HG03139 (cell line): Measurements from ENCODE around the gene FCRL5.
"Not testable (repeated sequence)": the region's sequence is repeated elsewhere in the genome, so short reads cannot be mapped to it uniquely, and the experiment has no call there.

ENCODE experiments used
- ATAC-seq: cut with Tn5 transposase; IDR thresholded peaks from one replicate; pipeline ENCODE4 v1.9.1; 2021; ENCODE audit not compliant: unreplicated experiment

FCRL5 gene

DNA sequence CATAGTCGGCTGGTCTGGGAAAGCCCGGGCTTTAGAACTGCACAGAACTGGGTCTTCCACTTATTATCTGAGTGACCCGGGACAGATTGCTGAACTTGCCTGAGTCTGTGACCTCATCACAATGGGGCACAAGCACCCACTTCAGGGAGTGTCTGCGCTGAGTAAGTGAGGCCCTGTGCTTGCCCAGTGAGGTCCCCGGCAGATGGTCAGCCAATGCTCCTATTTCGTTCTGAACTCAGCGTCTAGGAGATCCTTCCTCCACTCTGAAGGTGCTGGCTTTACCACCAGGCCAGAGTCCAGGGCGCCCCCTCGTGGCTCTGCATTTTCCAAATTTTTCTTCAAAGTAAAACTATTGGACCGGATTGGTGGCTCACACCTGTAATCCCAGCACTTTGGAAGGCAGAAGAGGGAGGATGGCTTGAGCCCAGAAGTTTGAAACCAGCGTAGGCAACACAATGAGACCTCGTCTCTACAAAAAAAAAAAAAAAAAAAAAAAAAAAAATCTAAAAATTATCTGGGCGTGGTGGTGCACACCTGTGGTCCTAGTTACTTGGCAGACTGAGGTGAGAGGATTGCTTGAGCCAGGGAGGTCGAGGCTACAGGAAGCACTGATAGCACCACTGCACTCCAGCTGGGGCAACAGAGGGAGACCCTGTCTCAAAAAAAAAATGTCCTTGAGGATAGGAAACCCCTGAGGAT, 61.7 kb downstream of the FCRL5 start:
- ATAC-seq, result no peak

- ATAC-seq, result no peak
Measured at GRCh38 chr1:157488156-157488555, 64.2 kb downstream of the FCRL5 start.

DNA sequence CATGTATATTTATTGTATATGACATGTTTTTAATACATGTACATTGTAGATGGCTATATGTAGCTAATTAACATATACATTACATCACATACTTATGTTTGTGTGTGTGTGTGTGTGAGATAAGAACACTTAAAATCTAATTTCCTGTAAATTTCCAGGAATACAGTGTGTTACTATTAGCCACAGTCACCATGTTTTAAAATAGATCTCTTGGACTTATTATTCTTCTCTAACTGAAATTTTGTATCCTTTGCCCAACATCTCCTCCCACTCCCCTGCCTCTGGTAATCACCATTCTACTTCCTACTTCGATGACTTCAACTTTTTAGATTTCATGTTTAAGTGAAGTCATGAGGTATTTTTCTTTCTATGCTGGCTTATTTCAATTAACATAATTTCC, 64.8 kb downstream of the FCRL5 start:
- ATAC-seq, result no peak

DNA sequence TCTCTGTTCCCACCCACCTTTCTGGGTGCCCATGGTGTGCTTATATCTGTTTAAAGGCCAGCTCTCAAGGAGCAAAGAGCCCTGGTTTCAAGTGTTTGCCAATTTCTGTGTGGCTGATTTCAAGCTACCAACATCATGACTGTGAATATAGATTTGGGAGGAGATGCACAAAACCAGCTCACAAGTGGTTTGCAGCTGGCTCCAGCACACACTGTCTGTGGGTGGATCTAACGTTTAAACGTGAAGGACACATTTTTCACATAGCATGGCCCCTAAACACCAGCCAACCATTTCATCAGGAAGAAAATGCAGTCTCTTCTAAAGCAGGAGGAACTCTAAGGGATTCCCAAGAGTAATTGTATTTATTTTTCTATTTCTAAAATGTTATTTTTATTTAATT, 65.2 kb downstream of the FCRL5 start:
- no peak for ATAC-seq

- not testable (repeated sequence) for ATAC-seq
Measured at GRCh38 chr1:157486400-157486799, 65.9 kb downstream of the FCRL5 start.

DNA sequence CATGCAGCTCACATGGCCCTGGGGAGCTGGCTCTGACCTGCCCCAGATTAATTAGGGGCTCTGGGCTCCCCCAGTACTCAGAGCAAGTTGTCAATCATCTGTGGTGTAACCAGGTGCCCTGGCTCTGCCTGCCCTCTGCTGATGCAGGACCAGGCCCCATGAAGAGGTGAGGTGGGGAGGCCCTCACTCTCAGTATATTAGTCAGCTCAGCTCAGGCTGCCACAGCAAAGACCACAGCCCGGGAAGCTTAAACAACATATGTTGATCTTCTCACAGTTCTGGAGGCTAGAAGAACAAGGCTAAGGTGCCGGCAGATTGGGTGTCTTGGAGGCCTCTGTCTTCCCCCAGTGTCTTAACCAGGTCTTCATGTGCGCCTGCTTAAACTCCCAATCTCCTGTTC, 66.5 kb downstream of the FCRL5 start:
- ATAC-seq, result no peak

GRCh38 chr1:157484573-157484972, 67.7 kb downstream of the FCRL5 start:
- no peak for ATAC-seq

DNA sequence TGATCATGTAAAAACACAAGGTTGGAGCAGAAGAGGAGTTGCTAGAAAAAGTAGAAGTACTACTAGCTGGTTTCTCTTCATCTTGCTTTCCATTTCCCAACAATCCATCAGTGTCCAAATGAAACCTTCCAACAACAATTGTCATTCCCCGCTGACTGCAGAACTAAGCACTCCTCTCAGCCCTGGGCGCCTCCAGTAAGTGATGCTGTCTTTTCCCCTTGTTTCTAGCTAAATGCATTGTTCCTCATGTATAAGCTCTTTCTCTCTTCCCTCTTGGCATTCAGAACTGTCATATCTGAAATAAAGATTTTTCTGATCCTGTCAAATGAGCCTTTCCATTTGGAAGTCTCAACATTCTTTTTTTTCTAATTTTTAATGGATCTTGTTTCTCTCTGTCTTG, 68.7 kb downstream of the FCRL5 start:
- ATAC-seq, result no peak

DNA sequence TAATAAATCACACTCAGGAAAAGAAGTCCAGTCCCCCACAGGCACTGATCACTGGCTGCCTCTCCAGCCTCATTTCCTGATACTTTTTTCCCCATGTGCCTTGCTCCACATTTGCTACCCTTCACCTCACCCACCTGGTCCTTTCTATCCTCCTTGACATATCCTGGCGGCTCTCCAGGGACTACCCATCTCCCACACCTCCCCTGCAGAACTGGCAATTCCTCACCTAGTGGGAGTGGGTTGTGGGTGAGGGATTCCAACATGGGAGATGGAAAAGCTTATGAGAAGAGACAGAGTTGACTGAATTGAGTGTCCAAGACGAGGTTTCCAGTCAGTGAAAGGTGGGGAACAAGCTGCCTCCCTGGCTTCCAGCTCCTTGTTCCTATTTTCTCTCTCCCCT, 69.6 kb downstream of the FCRL5 start:
- ATAC-seq, result no peak

DNA sequence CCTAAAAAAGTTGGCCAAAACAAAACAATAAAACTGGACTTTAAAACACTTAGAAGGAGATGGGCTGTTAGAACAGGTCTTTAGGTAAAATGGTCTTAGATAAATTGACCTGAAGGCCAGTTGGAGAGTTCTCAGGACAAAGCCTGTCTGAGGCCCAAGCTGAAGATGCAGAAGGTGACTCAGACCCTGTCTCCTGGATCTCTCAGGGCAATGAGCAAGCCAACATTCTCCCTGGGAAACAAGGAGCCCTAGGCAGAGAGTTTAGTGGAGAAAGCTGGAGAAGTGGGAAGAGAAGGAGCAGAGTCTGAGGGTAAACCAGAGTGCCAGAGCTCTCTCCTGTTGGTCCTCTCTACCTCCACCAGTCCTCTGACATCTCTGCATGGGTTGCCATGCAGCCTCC, 70.1 kb downstream of the FCRL5 start:
- ATAC-seq, result no peak

DNA sequence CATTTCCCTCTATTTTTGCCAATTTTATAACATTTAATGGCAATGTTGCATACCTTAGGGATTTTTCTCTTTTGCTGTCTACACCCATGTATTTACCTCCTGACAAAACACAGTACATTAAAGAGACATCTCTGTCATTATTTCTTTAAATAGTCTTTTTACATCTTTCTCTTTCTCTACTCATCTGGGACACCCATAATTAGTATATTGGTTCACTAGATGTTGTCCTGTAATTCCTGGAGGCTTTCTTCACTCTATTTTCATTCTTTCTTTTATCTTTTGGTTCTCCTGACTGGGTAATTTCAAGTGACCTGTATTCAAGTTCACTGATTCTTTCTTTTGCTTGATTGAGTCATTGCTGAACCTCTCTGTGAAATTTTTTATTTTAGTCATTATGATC, 74.3 kb downstream of the FCRL5 start:
- no peak for ATAC-seq

GRCh38 chr1:157477419-157477818, 74.9 kb downstream of the FCRL5 start:
- no peak for ATAC-seq

DNA sequence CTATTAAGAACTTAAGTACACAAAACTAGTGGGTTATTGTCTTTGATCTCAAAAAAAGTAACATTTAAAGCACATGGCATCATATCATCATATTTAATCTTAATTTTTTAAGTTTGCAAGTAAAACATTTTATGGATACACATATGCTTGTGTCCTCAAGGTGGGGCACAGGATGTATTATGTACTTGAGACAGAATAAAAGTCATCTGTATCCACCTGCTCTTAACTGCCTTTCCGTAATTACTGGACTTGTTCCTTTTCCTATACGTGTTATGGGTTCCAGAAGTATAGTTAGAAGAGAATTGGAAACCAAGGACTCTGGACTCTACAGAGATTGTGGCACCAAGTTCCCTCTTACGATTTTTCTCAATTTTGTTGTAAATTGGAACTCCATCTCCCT, 79.4 kb downstream of the FCRL5 start:
- ATAC-seq, result no peak

- ATAC-seq, result no peak
Measured at GRCh38 chr1:157472056-157472701, 80.1 kb downstream of the FCRL5 start.

DNA sequence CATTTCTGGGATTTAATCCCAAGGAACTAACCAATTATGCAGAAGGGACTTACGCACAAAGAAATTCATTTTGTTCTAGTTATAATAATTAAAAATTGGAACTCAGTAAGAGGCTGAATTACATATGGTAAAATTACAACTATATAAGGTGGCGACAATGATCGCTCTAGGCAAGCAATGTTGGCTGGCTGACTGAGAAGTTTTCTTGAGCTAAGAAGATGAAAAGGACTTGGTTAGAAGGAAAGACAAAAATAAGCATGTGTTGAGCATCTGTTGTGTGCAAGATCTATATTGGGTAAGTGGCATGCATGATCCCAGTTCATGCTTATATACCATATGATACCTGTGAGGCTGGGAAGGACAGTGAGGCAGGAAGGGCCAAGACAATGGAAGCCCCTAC, 80.8 kb downstream of the FCRL5 start:
- ATAC-seq, result no peak

- no peak for ATAC-seq
Measured at GRCh38 chr1:157469752-157470675, 82.3 kb downstream of the FCRL5 start.

DNA sequence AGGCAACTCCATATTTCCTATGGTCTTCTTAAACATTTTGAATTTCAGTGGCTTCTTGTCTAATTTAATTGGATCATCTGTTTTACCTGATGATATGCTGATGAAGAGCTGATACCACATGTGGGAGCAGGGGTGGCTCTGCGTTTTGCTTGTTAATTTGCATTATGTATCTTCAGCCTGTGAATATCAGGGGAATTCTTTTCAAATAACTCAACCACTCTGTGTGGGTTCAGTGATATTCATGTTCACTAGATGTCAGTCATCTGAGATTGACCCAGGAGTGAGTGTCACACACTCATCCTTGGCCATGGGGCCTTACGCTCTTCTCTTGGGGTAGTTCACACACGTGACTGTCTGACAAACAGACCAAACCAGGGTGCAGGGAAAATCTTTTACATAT, 83.0 kb downstream of the FCRL5 start:
- no peak for ATAC-seq

- ATAC-seq, result no peak
Measured at GRCh38 chr1:157466011-157466410, 86.3 kb downstream of the FCRL5 start.
